Measurements from ENCODE around the gene WEE2.
"Not testable (repeated sequence)": the region's sequence is repeated elsewhere in the genome, so short reads cannot be mapped to it uniquely, and the experiment has no call there.

The WEE2 gene

DNA sequence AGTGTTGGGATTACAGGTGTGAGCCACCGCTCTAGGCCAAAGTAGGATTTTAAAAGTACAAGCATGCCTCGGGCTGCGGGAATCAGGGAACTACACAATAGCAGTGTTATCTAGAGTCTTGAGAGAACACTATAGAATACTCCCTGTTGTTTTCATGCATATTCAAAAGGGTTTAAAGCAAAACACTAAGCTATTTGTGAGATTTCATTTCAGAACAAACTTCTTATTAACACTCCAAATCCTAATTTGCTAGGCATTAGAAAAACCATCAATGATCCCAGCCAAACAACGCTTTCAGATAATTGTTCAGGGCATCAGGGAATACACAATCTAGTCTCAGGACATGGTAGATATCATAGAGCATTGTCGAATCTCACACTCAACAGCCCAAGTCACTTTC, 20.1 kb upstream of the WEE2 start:
- no peaks in the 10 kb centered on the region for H3K4me1 ChIP-seq (ENCODE audit: insufficient read depth, low read length, severe bottlenecking)
- no peak overlapping the region for H3K27ac ChIP-seq (ENCODE audit: low read depth, low read length, poor library complexity, severe bottlenecking)
- H3K79me2 ChIP-seq (ENCODE audit: insufficient read depth, low read length) = no peaks in the 10 kb centered on the region
- no peaks in the 10 kb centered on the region for H3K9me3 ChIP-seq (ENCODE audit: low read length)
- no peaks in the 10 kb centered on the region for H3K36me3 ChIP-seq (ENCODE audit: insufficient read depth, low read length)
- TF ChIP-seq EZH2 (IDR thresholded peaks at IDR 0.05; ENCODE audit: borderline replicate concordance, low read length) = no peak
- TF ChIP-seq, protein P1, sequence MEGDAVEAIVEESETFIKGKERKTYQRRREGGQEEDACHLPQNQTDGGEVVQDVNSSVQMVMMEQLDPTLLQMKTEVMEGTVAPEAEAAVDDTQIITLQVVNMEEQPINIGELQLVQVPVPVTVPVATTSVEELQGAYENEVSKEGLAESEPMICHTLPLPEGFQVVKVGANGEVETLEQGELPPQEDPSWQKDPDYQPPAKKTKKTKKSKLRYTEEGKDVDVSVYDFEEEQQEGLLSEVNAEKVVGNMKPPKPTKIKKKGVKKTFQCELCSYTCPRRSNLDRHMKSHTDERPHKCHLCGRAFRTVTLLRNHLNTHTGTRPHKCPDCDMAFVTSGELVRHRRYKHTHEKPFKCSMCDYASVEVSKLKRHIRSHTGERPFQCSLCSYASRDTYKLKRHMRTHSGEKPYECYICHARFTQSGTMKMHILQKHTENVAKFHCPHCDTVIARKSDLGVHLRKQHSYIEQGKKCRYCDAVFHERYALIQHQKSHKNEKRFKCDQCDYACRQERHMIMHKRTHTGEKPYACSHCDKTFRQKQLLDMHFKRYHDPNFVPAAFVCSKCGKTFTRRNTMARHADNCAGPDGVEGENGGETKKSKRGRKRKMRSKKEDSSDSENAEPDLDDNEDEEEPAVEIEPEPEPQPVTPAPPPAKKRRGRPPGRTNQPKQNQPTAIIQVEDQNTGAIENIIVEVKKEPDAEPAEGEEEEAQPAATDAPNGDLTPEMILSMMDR (IDR thresholded peaks at IDR 0.05; ENCODE audit: low read length) = no peak
- H3F3A ChIP-seq (ENCODE audit: insufficient read depth, low read length) = no peaks in the 10 kb centered on the region
- H4K20me1 ChIP-seq (ENCODE audit: insufficient read depth, low read length) = 0 out of 2 replicates have a peak, but pooled peaks cover 3% of the 10 kb centered on the region
- no peak overlapping the region for H2AFZ ChIP-seq (ENCODE audit: low read length)
- no peak overlapping the region for H3K4me2 ChIP-seq (ENCODE audit: low read length)
- 0 out of 2 replicates have a peak, but pooled peaks cover 4% of the 10 kb centered on the region for H3K27me3 ChIP-seq (ENCODE audit: insufficient read depth, low read length)
- H3K4me3 ChIP-seq (ENCODE audit: low read depth, low read length, poor library complexity, severe bottlenecking) = no peak overlapping the region
- H3K9me2 ChIP-seq (ENCODE audit: low read depth, low read length) = no peaks in the 10 kb centered on the region; the same call in 1 of the 2 replicates
- H3K9ac ChIP-seq (ENCODE audit: low read length) = no peak overlapping the region

DNA sequence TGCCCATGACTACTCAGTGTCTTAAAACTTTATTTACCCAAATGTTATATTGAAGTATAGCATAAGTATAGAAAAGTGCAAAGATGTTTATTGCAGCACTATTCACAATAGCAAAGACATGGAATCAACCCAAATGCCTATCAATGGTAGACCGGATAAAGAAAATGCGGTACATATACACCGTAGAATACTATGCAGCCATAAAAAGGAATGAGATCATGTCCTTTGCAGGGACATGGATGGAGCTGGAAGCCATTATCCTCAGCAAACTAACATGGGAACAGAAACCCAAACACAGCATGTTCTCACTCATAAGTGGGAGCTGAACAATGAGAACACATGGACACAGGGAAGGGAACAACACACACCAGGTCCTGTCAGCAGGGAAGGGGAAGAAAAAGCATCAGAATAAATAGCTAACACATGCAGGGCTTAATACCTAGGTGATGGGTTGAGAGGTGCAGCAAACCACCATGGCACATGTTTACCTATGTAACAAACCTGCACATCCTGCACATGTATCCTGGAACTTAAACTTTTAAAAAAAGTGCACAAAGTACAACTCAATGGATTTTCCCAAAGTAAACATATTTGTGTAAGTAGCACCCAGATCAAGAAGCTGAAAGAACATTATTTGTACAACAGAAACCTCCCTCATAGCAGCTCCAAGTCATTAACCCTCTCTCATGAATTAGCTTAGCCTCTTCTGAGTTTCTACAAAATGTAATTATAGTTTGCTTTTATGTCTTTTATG, 18.9 kb upstream of the WEE2 start:
- H3F3A ChIP-seq (ENCODE audit: insufficient read depth, low read length); H3K4me1 ChIP-seq (ENCODE audit: insufficient read depth, low read length, severe bottlenecking); H3K36me3 ChIP-seq (ENCODE audit: insufficient read depth, low read length); H3K9me2 ChIP-seq (ENCODE audit: low read depth, low read length); H2AFZ ChIP-seq (ENCODE audit: low read length); H3K79me2 ChIP-seq (ENCODE audit: insufficient read depth, low read length); H3K9ac ChIP-seq (ENCODE audit: low read length); H4K20me1 ChIP-seq (ENCODE audit: insufficient read depth, low read length); H3K4me2 ChIP-seq (ENCODE audit: low read length); H3K27ac ChIP-seq (ENCODE audit: low read depth, low read length, poor library complexity, severe bottlenecking); H3K27me3 ChIP-seq (ENCODE audit: insufficient read depth, low read length); H3K4me3 ChIP-seq (ENCODE audit: low read depth, low read length, poor library complexity, severe bottlenecking); H3K9me3 ChIP-seq (ENCODE audit: low read length): not testable (repeated sequence)

DNA sequence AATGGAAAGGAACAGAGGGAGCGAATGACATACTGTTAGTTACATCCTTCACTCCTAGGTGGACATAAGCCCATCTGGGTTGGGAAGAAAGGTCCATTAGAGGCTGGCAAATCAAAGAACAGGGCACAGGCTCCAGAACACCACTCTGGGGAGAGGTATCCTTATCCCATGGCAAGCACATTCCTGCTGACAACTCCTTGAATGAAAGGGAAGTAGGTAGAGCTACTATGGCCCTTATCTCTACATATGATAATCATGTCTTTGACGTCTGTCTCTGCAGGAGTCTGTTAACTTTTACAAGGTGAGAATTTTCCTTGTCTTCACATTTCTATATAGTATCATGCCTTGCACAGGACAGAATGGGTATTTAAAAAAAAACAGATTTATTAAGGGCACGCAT, 16.6 kb upstream of the WEE2 start:
- Histone ChIP-seq H3K36me3 (ENCODE audit: insufficient read depth, low read length) (no peaks in the 10 kb centered on the region), H3K9me2 (ENCODE audit: low read depth, low read length) (no peaks in the 10 kb centered on the region)
- TF ChIP-seq, protein P1 (IDR thresholded peaks at IDR 0.05; ENCODE audit: low read length) = no peak
- TF ChIP-seq EZH2 (IDR thresholded peaks at IDR 0.05; ENCODE audit: borderline replicate concordance, low read length) = no peak

DNA sequence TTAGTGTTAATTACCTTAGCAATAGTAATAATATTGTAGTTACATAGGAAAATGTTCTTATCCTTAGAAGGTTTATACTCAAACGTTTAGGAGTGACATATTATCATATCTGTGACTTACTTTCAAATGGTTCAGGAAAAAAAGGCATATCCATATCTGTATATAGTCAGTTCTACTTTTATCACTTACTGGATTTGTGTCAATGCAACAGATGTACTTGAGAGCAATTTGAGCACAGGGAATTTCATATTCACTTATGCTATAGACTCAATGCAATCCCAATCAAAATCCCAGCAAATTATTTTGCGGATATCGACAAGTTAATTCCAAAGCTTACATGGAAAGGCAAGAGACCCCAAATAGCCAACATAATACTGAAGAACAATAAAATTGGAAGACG, 16.2 kb upstream of the WEE2 start:
- H3K4me1 ChIP-seq (ENCODE audit: insufficient read depth, low read length, severe bottlenecking) = no peaks in the 10 kb centered on the region
- TF ChIP-seq, protein P1 (IDR thresholded peaks at IDR 0.05; ENCODE audit: low read length) = no peak
- TF ChIP-seq EZH2 (IDR thresholded peaks at IDR 0.05; ENCODE audit: borderline replicate concordance, low read length) = no peak

More for the DNA sequence above, 16.6 kb upstream of the WEE2 start:
- Histone ChIP-seq H3K27me3 (ENCODE audit: insufficient read depth, low read length) (0 out of 2 replicates have a peak, but pooled peaks cover 4% of the 10 kb centered on the region), H3K4me2 (ENCODE audit: low read length) (no peak overlapping the region), H3K9ac (ENCODE audit: low read length) (no peak overlapping the region), H3K4me1 (ENCODE audit: insufficient read depth, low read length, severe bottlenecking) (no peaks in the 10 kb centered on the region), H3K4me3 (ENCODE audit: low read depth, low read length, poor library complexity, severe bottlenecking) (no peak overlapping the region), H3K27ac (ENCODE audit: low read depth, low read length, poor library complexity, severe bottlenecking) (no peak overlapping the region), H3K79me2 (ENCODE audit: insufficient read depth, low read length) (no peaks in the 10 kb centered on the region), H3F3A (ENCODE audit: insufficient read depth, low read length) (no peaks in the 10 kb centered on the region), H3K9me3 (ENCODE audit: low read length) (no peaks in the 10 kb centered on the region), H2AFZ (ENCODE audit: low read length) (no peak overlapping the region), H4K20me1 (ENCODE audit: insufficient read depth, low read length) (0 out of 2 replicates have a peak, but pooled peaks cover 4% of the 10 kb centered on the region)

More for the DNA sequence above, 16.2 kb upstream of the WEE2 start:
- no peak overlapping the region for H3K9ac ChIP-seq (ENCODE audit: low read length)
- no peaks in the 10 kb centered on the region for H3K9me2 ChIP-seq (ENCODE audit: low read depth, low read length)
- H3K4me2 ChIP-seq (ENCODE audit: low read length) = no peak overlapping the region
- no peaks in the 10 kb centered on the region for H3F3A ChIP-seq (ENCODE audit: insufficient read depth, low read length)
- no peaks in the 10 kb centered on the region for H3K9me3 ChIP-seq (ENCODE audit: low read length)
- H2AFZ ChIP-seq (ENCODE audit: low read length) = no peak overlapping the region
- no peaks in the 10 kb centered on the region for H3K36me3 ChIP-seq (ENCODE audit: insufficient read depth, low read length)
- 0 out of 2 replicates have a peak, but pooled peaks cover 4% of the 10 kb centered on the region for H3K27me3 ChIP-seq (ENCODE audit: insufficient read depth, low read length)
- no peak overlapping the region for H3K27ac ChIP-seq (ENCODE audit: low read depth, low read length, poor library complexity, severe bottlenecking)
- H3K4me3 ChIP-seq (ENCODE audit: low read depth, low read length, poor library complexity, severe bottlenecking) = no peak overlapping the region
- 0 out of 2 replicates have a peak, but pooled peaks cover 4% of the 10 kb centered on the region for H4K20me1 ChIP-seq (ENCODE audit: insufficient read depth, low read length)
- H3K79me2 ChIP-seq (ENCODE audit: insufficient read depth, low read length) = no peaks in the 10 kb centered on the region

All from OCI-LY1 (cell line).